ENCODE data around the gene COQ10B. TPM values are rescaled to one million over a fixed set of nuclear protein-coding genes. Genes with fewer than 3 reads are reported as not detected.
"Not testable (repeated sequence)": the region's sequence is repeated elsewhere in the genome, so short reads cannot be mapped to it uniquely, and the experiment has no call there.

Gene COQ10B
- total RNA-seq, 2 experiments from 2014 or later: 14.0 to 14.6 TPM

GRCh38 chr2:197427986-197428385 is 25.4 kb upstream of the COQ10B start:
- intact Hi-C loops (cut with micrococcal nuclease): no loop called here
- ATAC-seq (no peak), DNase-seq (no peak)
- TF ChIP-seq, protein P1, sequence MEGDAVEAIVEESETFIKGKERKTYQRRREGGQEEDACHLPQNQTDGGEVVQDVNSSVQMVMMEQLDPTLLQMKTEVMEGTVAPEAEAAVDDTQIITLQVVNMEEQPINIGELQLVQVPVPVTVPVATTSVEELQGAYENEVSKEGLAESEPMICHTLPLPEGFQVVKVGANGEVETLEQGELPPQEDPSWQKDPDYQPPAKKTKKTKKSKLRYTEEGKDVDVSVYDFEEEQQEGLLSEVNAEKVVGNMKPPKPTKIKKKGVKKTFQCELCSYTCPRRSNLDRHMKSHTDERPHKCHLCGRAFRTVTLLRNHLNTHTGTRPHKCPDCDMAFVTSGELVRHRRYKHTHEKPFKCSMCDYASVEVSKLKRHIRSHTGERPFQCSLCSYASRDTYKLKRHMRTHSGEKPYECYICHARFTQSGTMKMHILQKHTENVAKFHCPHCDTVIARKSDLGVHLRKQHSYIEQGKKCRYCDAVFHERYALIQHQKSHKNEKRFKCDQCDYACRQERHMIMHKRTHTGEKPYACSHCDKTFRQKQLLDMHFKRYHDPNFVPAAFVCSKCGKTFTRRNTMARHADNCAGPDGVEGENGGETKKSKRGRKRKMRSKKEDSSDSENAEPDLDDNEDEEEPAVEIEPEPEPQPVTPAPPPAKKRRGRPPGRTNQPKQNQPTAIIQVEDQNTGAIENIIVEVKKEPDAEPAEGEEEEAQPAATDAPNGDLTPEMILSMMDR (IDR thresholded peaks at IDR 0.05): no peak
- ChIA-PET CTCF (interaction anchor here (1.1 kb wide), 1 partner anchor 13 kb away, joined by 3 read pairs; no protein-coding TSS in a partner anchor), POLR2A (interaction anchor here (1.1 kb wide), 1 partner anchor 23 kb away, joined by 3 read pairs; no protein-coding TSS in a partner anchor)
- H3K36me3 Mint-ChIP-seq (ENCODE audit: low read depth): peaks cover 41% of the 10 kb centered on the region
- H3K4me1 Mint-ChIP-seq (ENCODE audit: low read depth): peaks cover 81% of the 10 kb centered on the region
- no peak overlapping the region for H3K4me3 Mint-ChIP-seq
- no peaks in the 10 kb centered on the region for H3K9me3 Mint-ChIP-seq
- H3K27me3 Mint-ChIP-seq: no peaks in the 10 kb centered on the region
- H3K27ac Mint-ChIP-seq: no peak overlapping the region

DNA sequence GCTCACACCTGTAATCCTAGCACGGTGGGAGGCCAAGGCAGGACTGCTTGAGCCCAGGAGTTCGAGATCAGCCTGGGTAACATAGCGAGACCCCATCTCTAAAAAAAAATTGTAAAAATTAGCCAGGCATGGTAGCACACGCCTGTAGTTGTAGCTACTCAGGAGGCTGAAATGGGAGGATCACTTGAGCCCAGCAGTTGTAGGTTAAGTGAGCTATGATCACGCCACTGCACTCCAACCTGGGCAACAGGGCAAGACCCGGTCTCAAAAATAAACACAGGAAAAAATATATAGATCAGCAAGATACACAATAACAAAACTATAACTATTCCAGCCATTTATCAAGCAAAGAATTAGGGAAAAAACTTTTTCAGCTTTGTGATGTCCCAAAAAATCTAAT is 21.5 kb upstream of the COQ10B start:
- peak overlapping the region; percentile 82 for H3K4me3 Mint-ChIP-seq
- DNase-seq: no peak
- no peaks in the 10 kb centered on the region for H3K27me3 Mint-ChIP-seq
- H3K9me3 Mint-ChIP-seq: no peaks in the 10 kb centered on the region
- ChIA-PET POLR2A (interaction anchor here (0.7 to 1.8 kb wide), 7 partner anchors 9 to 504 kb away, joined by 3 to 5 read pairs (median 4); partner anchors contain the start of genes COQ10B, HSPD1 and HSPE1), CTCF (interaction anchor here (0.8 to 0.9 kb wide), 2 partner anchors 94 to 318 kb away, joined by 3 read pairs; no protein-coding TSS in a partner anchor)
- TF ChIP-seq, protein P1 (IDR thresholded peaks at IDR 0.05): no peak
- ATAC-seq: no peak
- peak overlapping the region; percentile 87 for H3K27ac Mint-ChIP-seq
- peaks cover 60% of the 10 kb centered on the region for H3K4me1 Mint-ChIP-seq (ENCODE audit: low read depth)
- H3K36me3 Mint-ChIP-seq (ENCODE audit: low read depth): peaks cover 38% of the 10 kb centered on the region
- intact Hi-C loops (cut with micrococcal nuclease): loop anchor here (5.0 to 10.0 kb wide), 3 partner anchors 70 to 343 kb away; partner anchors contain the start of genes HSPE1 and MARS2

DNA sequence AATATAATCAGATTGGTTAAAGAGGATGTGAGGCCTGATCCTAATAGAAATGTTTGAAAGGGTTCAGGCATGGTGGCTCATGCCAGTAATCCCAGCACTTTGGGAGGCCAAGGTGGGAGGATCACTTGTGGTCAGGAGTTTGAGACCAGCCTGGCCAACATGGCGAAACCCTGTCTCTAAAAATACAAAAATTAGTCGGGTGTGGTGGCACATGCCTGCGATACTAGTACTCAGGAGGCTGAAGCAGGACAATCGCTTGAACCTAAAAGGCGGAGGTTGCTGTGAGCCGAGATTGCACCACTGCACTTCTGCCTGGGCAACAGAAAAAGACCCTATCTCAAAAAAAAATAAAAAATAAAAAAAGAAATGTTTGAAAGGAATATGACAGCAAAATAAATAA is 20.8 kb upstream of the COQ10B start:
- POLR2A ChIA-PET: interaction anchor here (0.6 to 3.8 kb wide), 5 partner anchors 10 to 273 kb away, joined by 3 to 37 read pairs (median 5); partner anchors contain the start of genes COQ10B, HSPD1, HSPE1 and MARS2
- CTCF ChIA-PET: not testable (repeated sequence)

DNA sequence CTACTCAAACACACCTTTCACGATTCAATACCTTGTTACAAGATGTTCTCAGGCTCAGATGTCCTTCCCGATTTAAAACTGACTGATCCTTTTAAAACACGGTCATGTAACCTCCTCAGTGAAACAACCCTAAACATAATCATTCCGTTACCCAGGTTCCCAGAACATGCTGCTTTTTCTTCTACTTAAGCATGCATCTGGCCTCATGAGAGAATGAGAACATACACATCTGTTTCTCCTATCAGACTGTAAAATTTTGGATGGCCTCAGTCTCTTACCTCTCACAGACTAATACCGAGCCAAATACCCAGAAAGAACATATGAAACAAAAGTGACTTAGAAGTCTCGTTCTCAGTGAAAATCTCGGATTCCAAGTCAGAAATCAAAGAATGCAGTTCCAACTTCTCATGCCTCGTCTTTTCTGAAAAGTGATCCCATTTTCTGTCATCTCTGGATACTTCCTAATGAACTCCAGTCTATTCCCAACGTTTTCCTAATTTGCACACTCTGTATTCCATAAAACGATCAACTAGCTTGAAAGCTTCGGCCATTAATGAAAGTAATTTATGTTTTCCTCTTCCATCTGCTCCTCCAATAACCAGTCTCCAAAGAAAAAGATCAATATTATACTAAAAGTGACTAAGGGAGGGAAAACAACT is 19.4 kb upstream of the COQ10B start:
- no peaks in the 10 kb centered on the region for H3K27me3 Mint-ChIP-seq
- peak overlapping the region; percentile 82 for H3K4me3 Mint-ChIP-seq
- H3K36me3 Mint-ChIP-seq (ENCODE audit: low read depth): peaks cover 33% of the 10 kb centered on the region
- ATAC-seq (no peak), DNase-seq (no peak)
- TF ChIP-seq, protein P1 (IDR thresholded peaks at IDR 0.05): no peak
- H3K4me1 Mint-ChIP-seq (ENCODE audit: low read depth): peaks cover 46% of the 10 kb centered on the region
- ChIA-PET CTCF (interaction anchor here (1.0 to 1.2 kb wide), 2 partner anchors 10 to 11 kb away, joined by 3 read pairs; no protein-coding TSS in a partner anchor), POLR2A (interaction anchor here (1.0 to 3.8 kb wide), 10 partner anchors 9 to 183 kb away, joined by 3 to 37 read pairs (median 6); partner anchors contain the start of genes COQ10B, HSPD1 and HSPE1)
- peak overlapping the region; percentile 100 for H3K27ac Mint-ChIP-seq
- intact Hi-C loops (cut with micrococcal nuclease): loop anchor here (5.0 to 10.0 kb wide), 3 partner anchors 68 to 341 kb away; partner anchors contain the start of genes HSPE1 and MARS2
- H3K9me3 Mint-ChIP-seq: no peaks in the 10 kb centered on the region

More for the DNA sequence above, 20.8 kb upstream of the COQ10B start:
- not testable (repeated sequence) for DNase-seq, H3K27me3 Mint-ChIP-seq, ATAC-seq, H3K9me3 Mint-ChIP-seq
- peak overlapping the region; percentile 82 for H3K4me3 Mint-ChIP-seq
- H3K27ac Mint-ChIP-seq: peak overlapping the region; percentile 58
- H3K4me1 Mint-ChIP-seq (ENCODE audit: low read depth): peaks cover 55% of the 10 kb centered on the region
- peaks cover 36% of the 10 kb centered on the region for H3K36me3 Mint-ChIP-seq (ENCODE audit: low read depth)
- intact Hi-C loops (cut with micrococcal nuclease): loop anchor here (5.0 to 10.0 kb wide), 3 partner anchors 70 to 342 kb away; partner anchors contain the start of genes HSPE1 and MARS2

Measured in activated CD8-positive, alpha-beta T cell treated with anti-CD3 and anti-CD28 coated beads for 36 hours (primary cell).